Smooth muscle cell (in vitro differentiated cells): ENCODE results near the gene ALOXE3. TPM values are rescaled to one million over a fixed set of nuclear protein-coding genes. Genes with fewer than 3 reads are reported as not detected.

Experiments used
- DNase-seq: peaks from one replicate; lab custom pipeline; 2025; ENCODE audit not compliant: unreplicated experiment; lab: John Stamatoyannopoulos, UW
- H2AFZ ChIP-seq: fragments of 200-600 bp; sonication (generic); 2 replicates; pipeline ENCODE4 v1.6.0; 2016; ENCODE audit warnings: antibody characterized with exemption, low read depth, mild to moderate bottlenecking
- H3F3A ChIP-seq: fragments of 200-600 bp; sonication (generic); 2 replicates; pipeline ENCODE4 v1.6.0; 2017; ENCODE audit warnings: antibody characterized with exemption, low read depth
- H3K27ac ChIP-seq: fragments of 200-600 bp; sonication (generic); 2 replicates; pipeline ENCODE4 v1.5.1; 2016; ENCODE audit warnings: low read depth, mild to moderate bottlenecking
- H3K27me3 ChIP-seq: fragments of 200-600 bp; sonication (generic); 2 replicates; pipeline ENCODE4 v1.6.1; 2016; ENCODE audit warnings: low read depth, mild to moderate bottlenecking
- H3K36me3 ChIP-seq: fragments of 200-600 bp; sonication (generic); 2 replicates; pipeline ENCODE4 v1.5.1; 2016; ENCODE audit warnings: low read depth
- H3K4me1 ChIP-seq: fragments of 200-600 bp; sonication (generic); 2 replicates; pipeline ENCODE4 v1.5.1; 2016; ENCODE audit warnings: low read depth
- H3K4me2 ChIP-seq: fragments of 200-600 bp; sonication (generic); 2 replicates; pipeline ENCODE4 v1.6.0; 2016; ENCODE audit warnings: mild to moderate bottlenecking
- H3K4me3 ChIP-seq: fragments of 200-600 bp; sonication (generic); 2 replicates; pipeline ENCODE4 v1.5.1; 2016; ENCODE audit warnings: mild to moderate bottlenecking
- H3K79me2 ChIP-seq: fragments of 200-600 bp; sonication (generic); 2 replicates; pipeline ENCODE4 v1.6.0; 2016; ENCODE audit warnings: low read depth, mild to moderate bottlenecking
- H3K9ac ChIP-seq: fragments of 200-600 bp; sonication (generic); 2 replicates; pipeline ENCODE4 v1.6.0; 2016; ENCODE audit warnings: low read depth
- H3K9me3 ChIP-seq: fragments of 200-600 bp; sonication (generic); replicated peaks from 2 replicates; pipeline ENCODE4 v1.5.1; 2016; ENCODE audit warnings: low read depth
- H4K20me1 ChIP-seq: fragments of 200-600 bp; sonication (generic); 2 replicates; pipeline ENCODE4 v1.6.0; 2016; ENCODE audit warnings: low read depth
- WGBS: methylation state at CpG from one replicate; pipeline ENCODE4 v1.1.7; 2016; ENCODE audit warnings: low lambda C conversion rate; 5-methylcytosine and 5-hydroxymethylcytosine counted together
- polyA plus RNA-seq: library from polyadenylated mRNA; unstranded; fragments of >200 nt; fragmentation: Nextera tagmentation; extraction: Ambion mirVana; gene quantifications from 2 replicates; pipeline ENCODE4 v1.2.1, GENCODE V29; 2016
- total RNA-seq: library from RNA; depleted of rRNA; stranded (reverse); fragments of >200 nt; gene quantifications from 2 replicates; pipeline ENCODE4 v1.2.3, GENCODE V29; 2014
- TF ChIP-seq, protein P1 (sequence below): fragments of 200-600 bp; sonication (generic); IDR thresholded peaks from 2 replicates; pipeline ENCODE4 v1.5.1; 2017; ENCODE audit warnings: borderline replicate concordance, mild to moderate bottlenecking, antibody characterized with exemption; ENCODE audit not compliant: insufficient read depth, poor library complexity, severe bottlenecking

The ALOXE3 gene
- total and polyA plus RNA-seq, 2 experiments from 2014 or later = 0.25 to 1.7 TPM

DNA sequence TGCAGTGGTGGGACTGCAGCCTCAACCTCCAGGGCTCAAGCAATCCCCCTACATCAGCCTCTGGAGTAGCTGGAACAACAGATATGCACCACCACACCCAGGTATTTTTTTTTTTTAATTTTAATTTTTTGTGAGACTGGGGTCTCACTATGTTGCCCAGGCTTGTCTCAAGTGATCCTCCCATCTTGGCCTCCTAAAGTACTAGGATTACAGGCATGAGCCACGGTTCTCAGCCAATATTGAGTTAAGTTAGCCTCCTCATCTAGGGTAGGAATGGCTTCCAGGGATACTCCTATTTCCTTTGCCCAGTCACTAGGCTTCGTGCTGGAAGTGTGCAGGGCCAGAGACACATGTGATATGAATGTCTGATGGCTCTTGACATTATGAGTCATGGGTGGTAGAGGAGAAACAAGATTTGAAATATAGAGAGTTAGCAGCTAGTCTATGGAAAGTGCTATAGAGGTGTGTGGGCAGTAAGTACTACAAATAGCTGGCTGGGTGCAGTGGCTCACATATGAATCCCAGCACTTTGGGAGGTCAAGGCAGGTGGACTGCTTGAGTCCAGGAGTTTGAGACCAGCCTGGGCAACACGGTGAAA lies 13.6 kb upstream of the ALOXE3 start:
- H2AFZ ChIP-seq = no peak overlapping the region
- no peak overlapping the region for H3K27ac ChIP-seq
- no peaks in the 10 kb centered on the region for H3K4me1 ChIP-seq
- no peak overlapping the region for H3K9ac ChIP-seq
- no peak overlapping the region for H3K4me3 ChIP-seq
- 78% methylated on average over 3 of the region's 3 CpGs for WGBS
- H4K20me1 ChIP-seq = no peaks in the 10 kb centered on the region
- H3K27me3 ChIP-seq = peaks cover 11% of the 10 kb centered on the region
- no peak for DNase-seq
- H3K79me2 ChIP-seq = no peaks in the 10 kb centered on the region
- no peaks in the 10 kb centered on the region for H3K9me3 ChIP-seq
- H3F3A ChIP-seq = peaks cover 6% of the 10 kb centered on the region
- H3K36me3 ChIP-seq = no peaks in the 10 kb centered on the region
- H3K4me2 ChIP-seq = no peak overlapping the region
- TF ChIP-seq, protein P1, sequence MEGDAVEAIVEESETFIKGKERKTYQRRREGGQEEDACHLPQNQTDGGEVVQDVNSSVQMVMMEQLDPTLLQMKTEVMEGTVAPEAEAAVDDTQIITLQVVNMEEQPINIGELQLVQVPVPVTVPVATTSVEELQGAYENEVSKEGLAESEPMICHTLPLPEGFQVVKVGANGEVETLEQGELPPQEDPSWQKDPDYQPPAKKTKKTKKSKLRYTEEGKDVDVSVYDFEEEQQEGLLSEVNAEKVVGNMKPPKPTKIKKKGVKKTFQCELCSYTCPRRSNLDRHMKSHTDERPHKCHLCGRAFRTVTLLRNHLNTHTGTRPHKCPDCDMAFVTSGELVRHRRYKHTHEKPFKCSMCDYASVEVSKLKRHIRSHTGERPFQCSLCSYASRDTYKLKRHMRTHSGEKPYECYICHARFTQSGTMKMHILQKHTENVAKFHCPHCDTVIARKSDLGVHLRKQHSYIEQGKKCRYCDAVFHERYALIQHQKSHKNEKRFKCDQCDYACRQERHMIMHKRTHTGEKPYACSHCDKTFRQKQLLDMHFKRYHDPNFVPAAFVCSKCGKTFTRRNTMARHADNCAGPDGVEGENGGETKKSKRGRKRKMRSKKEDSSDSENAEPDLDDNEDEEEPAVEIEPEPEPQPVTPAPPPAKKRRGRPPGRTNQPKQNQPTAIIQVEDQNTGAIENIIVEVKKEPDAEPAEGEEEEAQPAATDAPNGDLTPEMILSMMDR = no peak

- H2AFZ ChIP-seq = no peak overlapping the region
- TF ChIP-seq, protein P1 = no peak
- no peak for DNase-seq
- no peaks in the 10 kb centered on the region for H3K79me2 ChIP-seq
- 89% methylated on average over 14 of the region's 14 CpGs for WGBS
- no peak overlapping the region for H3K27ac ChIP-seq
- H3K27me3 ChIP-seq = peaks cover 26% of the 10 kb centered on the region
- H3F3A ChIP-seq = peaks cover 10% of the 10 kb centered on the region
- H3K4me2 ChIP-seq = no peak overlapping the region
- no peaks in the 10 kb centered on the region for H3K9me3 ChIP-seq
- peaks cover 20% of the 10 kb centered on the region for H3K4me1 ChIP-seq
- no peak overlapping the region for H3K4me3 ChIP-seq
- H3K9ac ChIP-seq = no peak overlapping the region
- H4K20me1 ChIP-seq = no peaks in the 10 kb centered on the region
- H3K36me3 ChIP-seq = no peaks in the 10 kb centered on the region
These were observed 9.9 kb upstream of the ALOXE3 start for GRCh38 chr17:8128125-8128784.

DNA sequence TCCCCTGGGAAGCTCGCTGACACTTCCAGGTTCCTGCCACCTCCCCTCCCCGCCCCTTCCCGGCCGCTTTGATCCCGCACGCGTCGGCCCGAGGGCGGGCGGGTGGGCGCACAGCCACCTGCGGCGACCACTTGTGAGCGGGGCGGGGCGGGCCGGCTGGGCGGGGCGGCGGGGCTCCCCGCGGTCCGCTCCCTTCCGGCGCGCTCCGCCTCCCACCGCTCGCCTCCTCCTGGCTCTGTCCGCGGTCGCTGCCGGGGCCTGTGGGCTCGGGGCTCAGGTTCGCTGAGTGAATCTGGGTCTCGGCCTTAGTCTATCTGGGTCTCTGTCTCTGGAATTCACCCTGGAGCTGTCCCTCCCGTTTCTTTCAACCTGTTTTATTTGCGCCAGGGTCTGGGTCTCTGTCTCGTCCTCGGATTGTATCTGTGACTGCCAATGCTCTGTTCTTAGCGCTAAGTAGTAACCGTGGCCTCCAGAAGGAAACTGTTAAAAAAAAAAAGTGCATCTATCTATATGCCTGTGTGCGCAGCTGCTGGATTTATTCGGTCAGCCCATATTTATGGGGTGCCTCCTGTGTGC lies 8.3 kb upstream of the ALOXE3 start:
- peak overlapping the region; percentile 59 for H3K4me3 ChIP-seq
- no peaks in the 10 kb centered on the region for H4K20me1 ChIP-seq
- H3K4me2 ChIP-seq = peak overlapping the region; percentile 89
- no peak overlapping the region for H3K9ac ChIP-seq
- H3K27me3 ChIP-seq = peaks cover 36% of the 10 kb centered on the region
- H3K79me2 ChIP-seq = no peaks in the 10 kb centered on the region
- TF ChIP-seq, protein P1 = no peak
- H3K36me3 ChIP-seq = no peaks in the 10 kb centered on the region
- peak overlapping the region; percentile 95 for H2AFZ ChIP-seq
- no peak overlapping the region for H3K27ac ChIP-seq
- no peaks in the 10 kb centered on the region for H3K9me3 ChIP-seq
- 2% methylated on average over 30 of the region's 45 CpGs for WGBS
- H3K4me1 ChIP-seq = peaks cover 22% of the 10 kb centered on the region
- H3F3A ChIP-seq = peaks cover 10% of the 10 kb centered on the region
- peak; percentile 34 for DNase-seq
